OCI-LY7 (cell line): ENCODE results near the gene C6orf141. TPM values are rescaled to one million over a fixed set of nuclear protein-coding genes. Genes with fewer than 3 reads are reported as not detected.

ENCODE experiments used
- BruUV-seq: library from RNA; stranded (reverse); fragments of 400-500 nt; replicated peaks from 2 replicates; lab custom pipeline; 2021; lab: Mats Ljungman, UMichigan
- CTCF ChIA-PET: fragments of 300-600 bp; sonication (Branson Sonifier 250); formaldehyde crosslinking; loops from one replicate; lab custom pipeline; 2022; ENCODE audit warnings: antibody characterized with exemption; ENCODE audit not compliant: unreplicated experiment; lab: Charles Lee
- POLR2A ChIA-PET: fragments of 300-600 bp; sonication (Branson Sonifier 250); formaldehyde crosslinking; loops from one replicate; lab custom pipeline; 2022; ENCODE audit warnings: antibody characterized with exemption; lab: Charles Lee
- DNase-seq: peaks from one replicate; pipeline ENCODE4 v3.0.0-alpha.2; 2015; ENCODE audit warnings: low spot score
- H2AFZ ChIP-seq: fragments of 200-600 bp; sonication (generic), shearing (Covaris generic); 2 replicates; pipeline ENCODE4 v1.6.1; 2014; ENCODE audit warnings: mild to moderate bottlenecking, antibody characterized with exemption, low read length, moderate library complexity
- H3K27ac ChIP-seq: fragments of 200-600 bp; sonication (generic); 2 replicates; pipeline ENCODE4 v1.5.1; 2014; ENCODE audit warnings: mixed run types, low read depth, mild to moderate bottlenecking, moderate library complexity, low read length, inconsistent platforms; ENCODE audit not compliant: poor library complexity, severe bottlenecking
- H3K36me3 ChIP-seq: fragments of 200-600 bp; sonication (generic); 2 replicates; pipeline ENCODE4 v1.6.1; 2014; ENCODE audit warnings: mild to moderate bottlenecking, antibody characterized with exemption, low read length, moderate library complexity, mixed read lengths; ENCODE audit not compliant: insufficient read depth
- H3K4me1 ChIP-seq: fragments of 200-600 bp; sonication (generic); 2 replicates; pipeline ENCODE4 v1.5.1; 2014; ENCODE audit warnings: mild to moderate bottlenecking, low read length; ENCODE audit not compliant: insufficient read depth, poor library complexity, severe bottlenecking
- H3K4me2 ChIP-seq: fragments of 200-600 bp; sonication (generic); 2 replicates; pipeline ENCODE4 v1.6.1; 2014; ENCODE audit warnings: mild to moderate bottlenecking, low read length
- H3K4me3 ChIP-seq: fragments of 200-600 bp; sonication (generic); 2 replicates; pipeline ENCODE4 v1.5.1; 2014; ENCODE audit warnings: mild to moderate bottlenecking, low read depth, low read length; ENCODE audit not compliant: poor library complexity, severe bottlenecking
- H3K79me2 ChIP-seq: fragments of 200-600 bp; sonication (generic); 2 replicates; pipeline ENCODE4 v1.6.1; 2016; ENCODE audit warnings: low read depth, mild to moderate bottlenecking, low read length, moderate library complexity, mixed read lengths; ENCODE audit not compliant: insufficient read depth
- H3K9me2 ChIP-seq: fragments of 200-600 bp; sonication (generic); 2 replicates; pipeline ENCODE4 v1.6.1; 2016; ENCODE audit warnings: mild to moderate bottlenecking, low read length, mixed read lengths; ENCODE audit not compliant: insufficient read depth
- H3K9me3 ChIP-seq: fragments of 200-600 bp; sonication (generic); 2 replicates; pipeline ENCODE4 v1.6.1; 2014; ENCODE audit warnings: mild to moderate bottlenecking, mixed run types, low read length, mixed read lengths
- H4K20me1 ChIP-seq: fragments of 200-600 bp; sonication (generic); 2 replicates; pipeline ENCODE4 v1.6.1; 2014; ENCODE audit warnings: mild to moderate bottlenecking, antibody characterized with exemption, low read length, moderate library complexity, mixed read lengths; ENCODE audit not compliant: insufficient read depth
- EZH2phosphoT487 ChIP-seq: fragments of 200-600 bp; sonication (generic); IDR thresholded peaks from 2 replicates; pipeline ENCODE4 v1.6.1; 2018; ENCODE audit warnings: low read depth, borderline replicate concordance, mild to moderate bottlenecking, mixed run types, antibody characterized with exemption, low read length, moderate library complexity, mixed read lengths
- intact Hi-C: fragments of 100-400 bp; cut with micrococcal nuclease; formaldehyde crosslinking; loops from one replicate; pipeline ENCODE4 v1.10.0; 2022; ENCODE audit not compliant: unreplicated experiment
- total RNA-seq, 2 experiments: library from RNA; depleted of rRNA in 1 of 2; stranded (reverse); fragments of >200 nt in 1 of 2; shearing (Covaris generic) in 1 of 2; gene quantifications; 2 replicates each; pipeline ENCODE4 v1.2.3, GENCODE V29; 2014 to 2022
- TF ChIP-seq, protein P1 (sequence below): fragments of 200-600 bp; sonication (generic); conservative IDR thresholded peaks from 2 replicates; pipeline ENCODE4 v1.5.1; 2014; ENCODE audit warnings: mild to moderate bottlenecking, antibody characterized with exemption, low read length, moderate library complexity, mixed read lengths

The C6orf141 gene
- total RNA-seq, 2 experiments from 2014 or later: not detected

- Histone ChIP-seq H3K27ac (no peak overlapping the region), H4K20me1 (no peaks in the 10 kb centered on the region), H3K79me2 (no peaks in the 10 kb centered on the region), H3K36me3 (no peaks in the 10 kb centered on the region), H2AFZ (no peak overlapping the region), H3K9me2 (no peaks in the 10 kb centered on the region), H3K9me3 (no peaks in the 10 kb centered on the region), H3K4me2 (no peak overlapping the region), H3K4me1 (no peaks in the 10 kb centered on the region), H3K4me3 (no peak overlapping the region)
- ChIA-PET CTCF (no interaction called here), POLR2A (no interaction called here)
- no peak for DNase-seq
- TF ChIP-seq, protein P1, sequence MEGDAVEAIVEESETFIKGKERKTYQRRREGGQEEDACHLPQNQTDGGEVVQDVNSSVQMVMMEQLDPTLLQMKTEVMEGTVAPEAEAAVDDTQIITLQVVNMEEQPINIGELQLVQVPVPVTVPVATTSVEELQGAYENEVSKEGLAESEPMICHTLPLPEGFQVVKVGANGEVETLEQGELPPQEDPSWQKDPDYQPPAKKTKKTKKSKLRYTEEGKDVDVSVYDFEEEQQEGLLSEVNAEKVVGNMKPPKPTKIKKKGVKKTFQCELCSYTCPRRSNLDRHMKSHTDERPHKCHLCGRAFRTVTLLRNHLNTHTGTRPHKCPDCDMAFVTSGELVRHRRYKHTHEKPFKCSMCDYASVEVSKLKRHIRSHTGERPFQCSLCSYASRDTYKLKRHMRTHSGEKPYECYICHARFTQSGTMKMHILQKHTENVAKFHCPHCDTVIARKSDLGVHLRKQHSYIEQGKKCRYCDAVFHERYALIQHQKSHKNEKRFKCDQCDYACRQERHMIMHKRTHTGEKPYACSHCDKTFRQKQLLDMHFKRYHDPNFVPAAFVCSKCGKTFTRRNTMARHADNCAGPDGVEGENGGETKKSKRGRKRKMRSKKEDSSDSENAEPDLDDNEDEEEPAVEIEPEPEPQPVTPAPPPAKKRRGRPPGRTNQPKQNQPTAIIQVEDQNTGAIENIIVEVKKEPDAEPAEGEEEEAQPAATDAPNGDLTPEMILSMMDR: no peak
- TF ChIP-seq EZH2phosphoT487: no peak
- no TSS peak for BruUV-seq
- intact Hi-C loops: no loop called here
Observed at GRCh38 chr6:49541210-49541724, 9.2 kb upstream of the C6orf141 start.

- Histone ChIP-seq H3K79me2 (no peaks in the 10 kb centered on the region), H2AFZ (no peak overlapping the region), H4K20me1 (no peaks in the 10 kb centered on the region), H3K4me2 (no peak overlapping the region), H3K4me3 (no peak overlapping the region), H3K9me3 (no peaks in the 10 kb centered on the region), H3K36me3 (no peaks in the 10 kb centered on the region), H3K9me2 (no peaks in the 10 kb centered on the region), H3K4me1 (no peaks in the 10 kb centered on the region), H3K27ac (no peak overlapping the region)
- intact Hi-C loops: no loop called here
- ChIA-PET POLR2A (interaction anchor here (0.6 to 2.0 kb wide), 2 partner anchors 10 to 74 kb away, joined by 3 to 6 read pairs; no protein-coding TSS in a partner anchor), CTCF (no interaction called here)
- no peak for TF ChIP-seq EZH2phosphoT487
- TF ChIP-seq, protein P1: no peak
- no TSS peak for BruUV-seq
- DNase-seq: no peak
Observed at GRCh38 chr6:49541936-49542335, 8.5 kb upstream of the C6orf141 start.

GRCh38 chr6:49543087-49543858, 7.2 kb upstream of the C6orf141 start:
- Histone ChIP-seq H3K79me2 (no peaks in the 10 kb centered on the region), H3K4me3 (no peak overlapping the region), H3K4me2 (no peak overlapping the region), H3K36me3 (no peaks in the 10 kb centered on the region), H3K27ac (no peak overlapping the region), H3K9me3 (no peaks in the 10 kb centered on the region), H2AFZ (no peak overlapping the region), H4K20me1 (no peaks in the 10 kb centered on the region), H3K9me2 (no peaks in the 10 kb centered on the region), H3K4me1 (no peaks in the 10 kb centered on the region)
- TF ChIP-seq, protein P1: no peak
- no peak for TF ChIP-seq EZH2phosphoT487
- ChIA-PET POLR2A (interaction anchor here (2.0 kb wide), 1 partner anchor 11 kb away, joined by 6 read pairs; no protein-coding TSS in a partner anchor), CTCF (no interaction called here)
- DNase-seq: no peak
- no TSS peak for BruUV-seq
- intact Hi-C loops: no loop called here
